GM06990 (cell line): ENCODE results near the gene PPARGC1A.

ENCODE experiments used
- DNase-seq: peaks from one replicate; pipeline ENCODE4 v3.0.0-alpha.2; 2011; ENCODE audit not compliant: insufficient read length; ENCODE audit errors: extremely low read depth
- H3K27me3 ChIP-seq: replicated peaks from 2 replicates; pipeline ENCODE4 v1.6.0; 2011; ENCODE audit warnings: low read length; ENCODE audit not compliant: control insufficient read depth, insufficient read depth
- H3K36me3 ChIP-seq: 2 replicates; pipeline ENCODE4 v1.5.1; 2011; ENCODE audit warnings: low read length; ENCODE audit not compliant: control insufficient read depth, insufficient read depth
- H3K4me3 ChIP-seq: replicated peaks from 2 replicates; pipeline ENCODE4 v1.5.1; 2011; ENCODE audit warnings: low read depth, mild to moderate bottlenecking, control low read depth, low read length
- CTCF ChIP-seq: IDR thresholded peaks from 2 replicates; pipeline ENCODE4 v1.5.1; 2011; ENCODE audit warnings: low read length, control low read depth, mild to moderate bottlenecking, inconsistent platforms; ENCODE audit not compliant: insufficient read depth, poor library complexity, severe bottlenecking

PPARGC1A gene

GRCh38 chr4:23932186-23932585 is 42.3 kb upstream of the PPARGC1A start:
- TF ChIP-seq CTCF: no peak
- no peaks in the 10 kb centered on the region for H3K36me3 ChIP-seq
- no peak for DNase-seq
- no peak overlapping the region for H3K4me3 ChIP-seq
- no peaks in the 10 kb centered on the region for H3K27me3 ChIP-seq

- no peak for TF ChIP-seq CTCF
- DNase-seq: no peak
- H3K36me3 ChIP-seq: no peaks in the 10 kb centered on the region
- H3K4me3 ChIP-seq: no peak overlapping the region
- H3K27me3 ChIP-seq: no peaks in the 10 kb centered on the region
Measured at GRCh38 chr4:23931489-23931830, 41.6 kb upstream of the PPARGC1A start.

GRCh38 chr4:23930750-23931488 is 41.1 kb upstream of the PPARGC1A start:
- no peak for TF ChIP-seq CTCF
- Histone ChIP-seq H3K36me3 (no peaks in the 10 kb centered on the region), H3K27me3 (no peaks in the 10 kb centered on the region), H3K4me3 (no peak overlapping the region)
- no peak for DNase-seq

- H3K27me3 ChIP-seq: no peaks in the 10 kb centered on the region
- DNase-seq: no peak
- H3K36me3 ChIP-seq: no peaks in the 10 kb centered on the region
- H3K4me3 ChIP-seq: no peak overlapping the region
- no peak for TF ChIP-seq CTCF
Measured at GRCh38 chr4:23929248-23929647, 39.4 kb upstream of the PPARGC1A start.

GRCh38 chr4:23924556-23924955 is 34.7 kb upstream of the PPARGC1A start:
- DNase-seq: no peak
- H3K27me3 ChIP-seq: no peaks in the 10 kb centered on the region
- no peak for TF ChIP-seq CTCF
- H3K36me3 ChIP-seq: no peaks in the 10 kb centered on the region
- no peak overlapping the region for H3K4me3 ChIP-seq

- H3K4me3 ChIP-seq: no peak overlapping the region
- no peaks in the 10 kb centered on the region for H3K36me3 ChIP-seq
- no peak for DNase-seq
- H3K27me3 ChIP-seq: no peaks in the 10 kb centered on the region
- no peak for TF ChIP-seq CTCF
Measured at GRCh38 chr4:23923840-23924239, 34.0 kb upstream of the PPARGC1A start.
